ENCODE results near the gene CLCNKB. TPM values are rescaled to one million over a fixed set of nuclear protein-coding genes. Genes with fewer than 3 reads are reported as not detected.

Gene CLCNKB
- total and polyA plus RNA-seq, 4 donors: 0.06 to 1.9 (median 0.29) TPM

DNA sequence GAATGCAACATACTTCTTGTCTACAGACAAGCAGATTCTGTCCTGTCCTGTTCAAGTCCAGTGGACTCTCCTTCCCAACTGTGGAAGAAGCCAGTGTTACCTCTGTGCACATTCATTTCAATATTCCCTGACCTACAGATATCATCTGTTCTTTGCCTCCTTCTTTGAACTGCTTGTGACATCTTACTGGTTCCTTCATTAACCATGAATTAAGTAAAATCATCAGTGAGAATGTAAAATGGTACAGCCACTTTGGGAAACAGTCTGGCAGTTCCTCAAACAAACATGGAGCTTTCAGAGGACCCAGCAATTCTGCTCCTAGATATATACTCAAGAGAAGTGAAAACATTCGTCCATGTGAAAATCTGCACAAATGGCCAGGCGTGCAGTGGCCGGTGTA, 32.7 kb upstream of the CLCNKB start:
- no peak overlapping the region for H3K27ac ChIP-seq (ENCODE audit: low read depth in 1 of 2, low read length in 1 of 2)
- ATAC-seq (ENCODE audit: insufficient read depth, low FRiP score) (no peak), DNase-seq (no peak)
- H3K4me1 ChIP-seq (ENCODE audit: control insufficient read depth in 5 of 5, insufficient read depth in 5 of 5, low read length in 5 of 5): peaks cover 0 to 17% (median 0%) of the 10 kb centered on the region in 5 donors
- H3K27me3 ChIP-seq (ENCODE audit: control insufficient read depth in 3 of 3, insufficient read depth in 3 of 3, low read length in 2 of 3): no peaks in the 10 kb centered on the region
- no peaks in the 10 kb centered on the region for H3K36me3 ChIP-seq (ENCODE audit: control insufficient read depth in 4 of 4, insufficient read depth in 4 of 4, low read length in 4 of 4)
- H3K4me3 ChIP-seq: no peak overlapping the region
- no peaks in the 10 kb centered on the region for H3K9me3 ChIP-seq (ENCODE audit: control insufficient read depth in 4 of 4, insufficient read depth in 3 of 4, low read length in 3 of 4)
- TF ChIP-seq, protein P1, sequence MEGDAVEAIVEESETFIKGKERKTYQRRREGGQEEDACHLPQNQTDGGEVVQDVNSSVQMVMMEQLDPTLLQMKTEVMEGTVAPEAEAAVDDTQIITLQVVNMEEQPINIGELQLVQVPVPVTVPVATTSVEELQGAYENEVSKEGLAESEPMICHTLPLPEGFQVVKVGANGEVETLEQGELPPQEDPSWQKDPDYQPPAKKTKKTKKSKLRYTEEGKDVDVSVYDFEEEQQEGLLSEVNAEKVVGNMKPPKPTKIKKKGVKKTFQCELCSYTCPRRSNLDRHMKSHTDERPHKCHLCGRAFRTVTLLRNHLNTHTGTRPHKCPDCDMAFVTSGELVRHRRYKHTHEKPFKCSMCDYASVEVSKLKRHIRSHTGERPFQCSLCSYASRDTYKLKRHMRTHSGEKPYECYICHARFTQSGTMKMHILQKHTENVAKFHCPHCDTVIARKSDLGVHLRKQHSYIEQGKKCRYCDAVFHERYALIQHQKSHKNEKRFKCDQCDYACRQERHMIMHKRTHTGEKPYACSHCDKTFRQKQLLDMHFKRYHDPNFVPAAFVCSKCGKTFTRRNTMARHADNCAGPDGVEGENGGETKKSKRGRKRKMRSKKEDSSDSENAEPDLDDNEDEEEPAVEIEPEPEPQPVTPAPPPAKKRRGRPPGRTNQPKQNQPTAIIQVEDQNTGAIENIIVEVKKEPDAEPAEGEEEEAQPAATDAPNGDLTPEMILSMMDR (IDR thresholded peaks at IDR 0.05; ENCODE audit: control extremely low read depth, extremely low read depth): no peak
- WGBS, 2 donors: 95 to 98% methylated on average over 3 of the region's 3 CpGs
- H3K9ac ChIP-seq (ENCODE audit: insufficient read depth in 1 of 2, low read length in 2 of 2): no peak overlapping the region

DNA sequence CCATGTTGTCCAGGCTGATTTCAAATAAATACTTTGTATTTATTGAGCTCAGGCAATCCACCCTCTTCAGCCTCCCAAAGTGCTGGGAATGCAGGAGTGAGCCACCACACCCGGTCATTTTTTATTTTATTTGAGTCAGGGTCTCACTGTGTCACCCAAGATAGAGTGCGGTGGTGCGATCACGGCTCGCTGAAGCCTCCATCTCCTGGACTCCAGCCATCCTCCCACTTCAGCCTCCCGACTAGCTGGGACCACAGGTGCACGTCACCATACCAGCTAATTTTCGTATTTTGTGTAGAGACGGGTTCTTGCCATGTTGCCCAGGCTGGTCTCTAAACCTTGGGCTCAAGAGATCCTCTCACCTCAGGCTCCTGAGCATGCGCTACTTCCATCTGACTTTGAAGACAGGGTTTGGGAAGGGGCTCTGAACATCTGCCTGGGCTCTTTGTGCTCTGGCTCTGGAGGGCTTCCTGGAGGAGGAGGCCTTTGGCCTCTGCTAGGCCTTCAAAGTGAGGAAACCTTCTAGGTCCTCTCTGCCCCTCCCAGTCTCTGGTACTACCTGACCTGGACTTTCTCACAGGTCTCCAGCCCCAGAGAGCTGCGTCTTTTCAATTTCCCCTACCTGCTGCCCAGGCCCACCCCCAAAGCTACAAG, 31.5 kb upstream of the CLCNKB start:
- peaks cover 0 to 17% (median 0%) of the 10 kb centered on the region in 5 donors for H3K4me1 ChIP-seq (ENCODE audit: control insufficient read depth in 5 of 5, insufficient read depth in 5 of 5, low read length in 5 of 5)
- H3K4me3 ChIP-seq: no peak overlapping the region
- DNase-seq (no peak), ATAC-seq (ENCODE audit: insufficient read depth, low FRiP score) (no peak)
- TF ChIP-seq, protein P1 (IDR thresholded peaks at IDR 0.05; ENCODE audit: control extremely low read depth, extremely low read depth): no peak
- no peaks in the 10 kb centered on the region for H3K9me3 ChIP-seq (ENCODE audit: control insufficient read depth in 4 of 4, insufficient read depth in 3 of 4, low read length in 3 of 4)
- 91 to 97% methylated on average over 11 of the region's 11 CpGs for WGBS, 2 donors
- no peaks in the 10 kb centered on the region for H3K27me3 ChIP-seq (ENCODE audit: control insufficient read depth in 3 of 3, insufficient read depth in 3 of 3, low read length in 2 of 3)
- H3K9ac ChIP-seq (ENCODE audit: insufficient read depth in 1 of 2, low read length in 2 of 2): no peak overlapping the region
- peak overlapping the region; percentile 18 to 68 for H3K27ac ChIP-seq (ENCODE audit: low read depth in 1 of 2, low read length in 1 of 2)
- no peaks in the 10 kb centered on the region for H3K36me3 ChIP-seq (ENCODE audit: control insufficient read depth in 4 of 4, insufficient read depth in 4 of 4, low read length in 4 of 4)

DNA sequence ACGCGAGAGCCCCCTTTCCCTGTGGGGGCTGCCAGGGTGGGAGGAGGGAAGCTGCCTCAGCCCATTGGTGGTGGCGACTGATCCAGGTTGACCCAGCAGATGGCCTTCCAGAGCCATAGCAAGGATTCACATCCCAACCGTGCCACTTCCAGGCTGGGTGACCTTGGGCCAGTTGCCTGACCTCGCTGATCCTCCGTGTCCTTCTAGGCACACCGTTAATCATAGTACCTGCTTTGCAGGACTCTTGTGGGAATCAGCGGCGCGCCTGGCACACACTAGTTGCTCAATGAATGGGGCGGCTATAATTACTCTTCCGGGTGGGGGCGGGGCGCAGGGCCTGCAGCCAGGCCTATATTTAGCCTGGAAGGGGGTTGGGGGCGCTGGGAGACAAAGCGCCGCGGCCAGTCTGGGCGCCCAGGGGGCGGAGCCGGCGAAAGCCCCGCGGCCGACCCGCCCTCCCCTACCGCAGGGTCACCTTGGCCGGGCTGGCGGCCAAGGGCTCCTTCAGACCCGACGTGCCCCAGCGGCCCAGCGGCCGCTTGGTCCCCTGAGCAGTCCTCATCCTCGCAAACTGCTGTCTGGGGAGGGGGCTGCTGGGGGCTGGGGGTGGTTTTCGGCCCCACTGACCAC, 30.9 kb upstream of the CLCNKB start:
- Histone ChIP-seq H3K9ac (ENCODE audit: insufficient read depth in 1 of 2, low read length in 2 of 2) (no peak overlapping the region), H3K27me3 (ENCODE audit: control insufficient read depth in 3 of 3, insufficient read depth in 3 of 3, low read length in 2 of 3) (no peaks in the 10 kb centered on the region), H3K4me3 (no peak overlapping the region), H3K4me1 (ENCODE audit: control insufficient read depth in 5 of 5, insufficient read depth in 5 of 5, low read length in 5 of 5) (peaks cover 0 to 20% (median 2%) of the 10 kb centered on the region in 5 donors), H3K9me3 (ENCODE audit: control insufficient read depth in 4 of 4, insufficient read depth in 3 of 4, low read length in 3 of 4) (no peaks in the 10 kb centered on the region), H3K27ac (ENCODE audit: low read depth in 1 of 2, low read length in 1 of 2) (peak overlapping the region; percentile 18 to 97), H3K36me3 (ENCODE audit: control insufficient read depth in 4 of 4, insufficient read depth in 4 of 4, low read length in 4 of 4) (no peaks in the 10 kb centered on the region)
- ATAC-seq (ENCODE audit: insufficient read depth, low FRiP score) (peak; percentile 14), DNase-seq (peak; percentile 73 to 84 (median 81))
- WGBS, 2 donors: 4 to 6% methylated on average over 26 to 36 of the region's 36 CpGs
- TF ChIP-seq, protein P1 (IDR thresholded peaks at IDR 0.05; ENCODE audit: control extremely low read depth, extremely low read depth): no peak

Measured in lung (tissue), 12 donors.